Mesodermal cell (in vitro differentiated cells): ENCODE data around the gene RHBDD3.
"Not testable (repeated sequence)": the region's sequence is repeated elsewhere in the genome, so short reads cannot be mapped to it uniquely, and the experiment has no call there.

ENCODE experiments used
- H3K27ac ChIP-seq: 2 replicates; pipeline ENCODE4 v1.7.0; 2013; ENCODE audit warnings: mild to moderate bottlenecking, low read depth, low read length, moderate library complexity; ENCODE audit not compliant: severe bottlenecking
- H3K36me3 ChIP-seq: 2 replicates; pipeline ENCODE4 v1.7.1; 2013; ENCODE audit warnings: mild to moderate bottlenecking, low read length, moderate library complexity; ENCODE audit not compliant: control insufficient read depth, insufficient read depth
- H3K4me1 ChIP-seq: one replicate; pipeline ENCODE4 v1.7.1; 2013; ENCODE audit warnings: mild to moderate bottlenecking, low read length; ENCODE audit not compliant: insufficient read depth, control insufficient read depth, poor library complexity, severe bottlenecking
- H3K4me3 ChIP-seq: 2 replicates; pipeline ENCODE4 v1.7.0; 2013; ENCODE audit warnings: low read length, control low read depth, mild to moderate bottlenecking; ENCODE audit not compliant: insufficient read depth, poor library complexity, severe bottlenecking; ENCODE audit errors: extremely low read depth
- H3K9me3 ChIP-seq: 2 replicates; pipeline ENCODE4 v1.7.1; 2013; ENCODE audit warnings: mild to moderate bottlenecking, low read length, moderate library complexity; ENCODE audit not compliant: control insufficient read depth
- WGBS, 2 experiments: methylation state at CpG; one replicate each; pipeline ENCODE4 v1.1.5; 2013; ENCODE audit warnings: missing lambda C conversion rate in 2 of 2; ENCODE audit not compliant: insufficient coverage in 2 of 2; 5-methylcytosine and 5-hydroxymethylcytosine counted together

RHBDD3 gene

GRCh38 chr22:29244785-29245625 lies 22.8 kb downstream of the RHBDD3 start:
- Histone ChIP-seq H3K9me3 (peaks cover 7% of the 10 kb centered on the region), H3K36me3 (no peaks in the 10 kb centered on the region), H3K27ac (no peak overlapping the region), H3K4me3 (no peak overlapping the region), H3K4me1 (no peaks in the 10 kb centered on the region)
- 70 to 83% methylated on average over 5 of the region's 7 CpGs for WGBS, 2 experiments

DNA sequence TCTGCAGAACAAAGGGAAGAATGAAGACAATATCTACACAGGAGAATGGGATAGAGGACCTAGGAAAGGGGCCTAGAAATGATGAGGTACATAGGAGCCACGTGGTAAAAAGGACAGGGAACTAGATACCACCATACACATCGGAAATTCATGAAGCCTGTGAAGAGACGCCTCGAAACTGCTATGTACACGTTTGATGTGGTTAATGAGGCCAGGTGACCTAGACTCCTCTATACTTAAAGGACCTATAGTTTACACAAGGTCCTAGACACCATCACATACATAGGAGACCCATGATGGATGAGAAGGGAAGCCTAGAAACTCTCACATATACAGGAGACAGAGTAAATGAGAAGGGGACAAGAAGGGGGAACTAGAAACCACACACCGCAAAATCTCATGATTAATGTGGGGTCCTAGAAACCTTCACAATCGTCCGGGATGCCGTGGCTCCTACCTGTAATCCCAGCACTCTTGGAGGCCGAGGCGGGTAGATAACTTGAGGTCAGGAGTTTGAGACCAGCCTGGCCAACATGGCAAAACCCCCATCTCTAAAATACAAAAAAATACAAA lies 23.8 kb downstream of the RHBDD3 start:
- Histone ChIP-seq H3K4me3 (no peak overlapping the region), H3K36me3 (no peaks in the 10 kb centered on the region), H3K4me1 (no peaks in the 10 kb centered on the region), H3K9me3 (peaks cover 7% of the 10 kb centered on the region), H3K27ac (no peak overlapping the region)
- WGBS, 2 experiments: 80 to 90% methylated on average over 6 to 7 of the region's 11 CpGs

- not testable (repeated sequence) for H3K9me3 ChIP-seq, H3K4me1 ChIP-seq, H3K27ac ChIP-seq, H3K36me3 ChIP-seq, H3K4me3 ChIP-seq
- WGBS, 2 experiments: 87 to 89% methylated on average over 5 of the region's 9 CpGs
These were observed 27.3 kb downstream of the RHBDD3 start for GRCh38 chr22:29240481-29240880.

GRCh38 chr22:29233277-29233877 lies 34.4 kb downstream of the RHBDD3 start:
- Histone ChIP-seq H3K9me3 (no peaks in the 10 kb centered on the region), H3K27ac (no peak overlapping the region), H3K4me1 (no peaks in the 10 kb centered on the region), H3K4me3 (no peak overlapping the region), H3K36me3 (no peaks in the 10 kb centered on the region)
- WGBS, 2 experiments: 78 to 100% methylated on average over 1 of the region's 1 CpG

GRCh38 chr22:29231971-29232959 lies 35.5 kb downstream of the RHBDD3 start:
- H3K4me1 ChIP-seq: no peaks in the 10 kb centered on the region
- 82 to 89% methylated on average over 21 to 22 of the region's 22 CpGs for WGBS, 2 experiments
- H3K36me3 ChIP-seq: no peaks in the 10 kb centered on the region
- H3K4me3 ChIP-seq: no peak overlapping the region
- H3K9me3 ChIP-seq: no peaks in the 10 kb centered on the region
- H3K27ac ChIP-seq: no peak overlapping the region

- 86 to 92% methylated on average over 5 to 12 of the region's 19 CpGs for WGBS, 2 experiments
- no peaks in the 10 kb centered on the region for H3K9me3 ChIP-seq
- no peaks in the 10 kb centered on the region for H3K36me3 ChIP-seq
- no peak overlapping the region for H3K27ac ChIP-seq
- H3K4me3 ChIP-seq: no peak overlapping the region
- H3K4me1 ChIP-seq: no peaks in the 10 kb centered on the region
These were observed 36.6 kb downstream of the RHBDD3 start for GRCh38 chr22:29230972-29231875.

DNA sequence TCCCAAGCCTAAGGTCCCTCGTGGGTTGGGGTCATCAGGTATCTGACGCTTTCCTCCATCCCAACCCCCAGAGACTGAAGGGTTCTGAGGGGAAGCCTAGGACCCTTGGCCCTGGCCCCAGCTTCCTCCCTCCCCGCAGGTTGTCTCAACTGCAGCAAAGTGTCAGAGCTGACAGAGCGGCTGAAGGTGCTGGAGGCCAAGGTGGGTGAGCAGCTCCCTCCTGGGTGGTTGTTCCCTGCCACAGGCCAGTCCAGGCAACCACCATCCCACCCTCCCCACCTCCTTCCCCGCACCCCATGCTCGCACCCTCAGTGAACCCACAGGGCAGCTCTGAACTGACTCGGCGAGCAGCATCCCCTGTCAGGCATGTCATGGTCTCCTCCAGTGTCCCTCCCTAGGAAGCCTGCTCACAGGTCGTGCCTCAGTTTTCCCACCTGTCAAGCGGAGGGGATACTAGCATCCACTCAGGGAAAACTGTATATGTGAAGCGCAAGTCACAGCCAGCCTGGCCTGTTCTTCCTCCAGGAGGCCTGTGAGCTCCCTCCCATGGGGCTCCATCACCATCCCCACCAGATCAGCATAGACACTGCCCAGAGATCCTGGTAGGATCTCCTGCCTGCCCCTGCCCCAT lies 41.3 kb downstream of the RHBDD3 start:
- 93 to 97% methylated on average over 8 to 10 of the region's 11 CpGs for WGBS, 2 experiments
- H3K4me1 ChIP-seq: no peaks in the 10 kb centered on the region

GRCh38 chr22:29225422-29226090 lies 42.2 kb downstream of the RHBDD3 start:
- Histone ChIP-seq H3K36me3 (no peaks in the 10 kb centered on the region), H3K4me1 (no peaks in the 10 kb centered on the region), H3K4me3 (no peak overlapping the region), H3K9me3 (no peaks in the 10 kb centered on the region), H3K27ac (no peak overlapping the region)
- 72 to 73% methylated on average over 14 of the region's 16 CpGs for WGBS, 2 experiments

More for the DNA sequence above, 41.3 kb downstream of the RHBDD3 start:
- Histone ChIP-seq H3K36me3 (no peaks in the 10 kb centered on the region), H3K4me3 (no peak overlapping the region), H3K9me3 (no peaks in the 10 kb centered on the region), H3K27ac (no peak overlapping the region)

DNA sequence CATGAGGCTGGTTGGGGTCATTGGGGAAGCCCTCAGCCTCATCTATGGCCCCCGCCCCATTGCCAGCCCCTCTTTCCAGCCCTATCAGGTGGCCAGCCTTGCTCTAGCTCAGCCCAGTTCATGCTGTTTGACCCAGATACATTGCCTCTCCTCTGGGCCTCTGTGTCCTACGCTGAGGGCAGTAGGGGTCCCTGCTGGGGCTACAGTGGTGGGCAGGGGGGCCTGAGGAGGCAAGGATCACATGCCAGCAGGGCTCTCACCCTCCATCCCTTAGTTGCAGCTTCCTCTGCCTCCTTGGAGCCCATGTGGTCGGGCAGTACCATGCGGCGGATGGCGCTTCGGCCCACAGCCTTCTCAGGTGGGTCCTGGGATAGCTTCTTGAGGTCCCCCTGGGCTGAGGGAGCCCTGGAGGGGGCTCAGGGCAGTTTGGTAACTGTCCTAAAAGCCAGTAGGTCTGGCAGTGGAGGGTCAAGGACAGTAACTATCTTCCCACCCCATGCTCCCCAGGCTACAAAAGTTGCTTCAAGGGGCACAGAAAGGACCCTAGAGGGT lies 42.8 kb downstream of the RHBDD3 start:
- H3K9me3 ChIP-seq: no peaks in the 10 kb centered on the region
- WGBS, 2 experiments: 98 to 100% methylated on average over 1 to 6 of the region's 7 CpGs
- no peak overlapping the region for H3K27ac ChIP-seq
- no peaks in the 10 kb centered on the region for H3K36me3 ChIP-seq
- H3K4me3 ChIP-seq: no peak overlapping the region
- H3K4me1 ChIP-seq: peaks cover 2% of the 10 kb centered on the region
